Kidney (tissue), 14 donors: ENCODE measurements around the gene ZNF219. TPM values are rescaled to one million over a fixed set of nuclear protein-coding genes. Genes with fewer than 3 reads are reported as not detected.

Experiments used
- DNase-seq, 5 donors: peaks; one replicate each; pipeline ENCODE4 v3.0.0-alpha.2; 2013 to 2020
- FAIRE-seq: peaks from 2 replicates; lab custom pipeline; 2012; peaks lifted over from hg19 to GRCh38; lab: Jason Lieb, UNC
- H3K27ac ChIP-seq, 2 donors: one replicate each; pipeline ENCODE4 v1.7.0; 2013; ENCODE audit warnings: low read depth in 2 of 2, low read length in 2 of 2, inconsistent platforms in 1 of 2
- H3K27me3 ChIP-seq: one replicate; pipeline ENCODE4 v1.7.1; 2013; ENCODE audit warnings: low read length, inconsistent platforms; ENCODE audit not compliant: control insufficient read depth, insufficient read depth
- H3K36me3 ChIP-seq, 3 donors: one replicate each; pipeline versions ENCODE4 v1.7.0 to v1.7.1; 2013; ENCODE audit warnings: low read length in 3 of 3, control low read depth in 1 of 3, inconsistent platforms in 1 of 3; ENCODE audit not compliant: insufficient read depth in 3 of 3, control insufficient read depth in 2 of 3
- H3K4me1 ChIP-seq, 3 donors: one replicate each; pipeline versions ENCODE4 v1.7.0 to v1.7.1; 2013; ENCODE audit warnings: low read length in 3 of 3, inconsistent platforms in 1 of 3, low read depth in 1 of 3; ENCODE audit not compliant: control insufficient read depth in 2 of 3, insufficient read depth in 2 of 3
- H3K4me3 ChIP-seq, 3 donors: one replicate each; pipeline versions ENCODE4 v1.7.0 to v1.8.1; 2013; ENCODE audit warnings: low read length in 3 of 3, control low read depth in 1 of 3, inconsistent platforms in 1 of 3
- H3K9ac ChIP-seq, 3 donors: one replicate each; pipeline versions ENCODE4 v1.7.0 to v1.7.1; 2013; ENCODE audit warnings: low read length in 3 of 3, control low read depth in 1 of 3, inconsistent platforms in 1 of 3
- H3K9me3 ChIP-seq, 3 donors: one replicate each; pipeline versions ENCODE4 v1.7.0 to v1.7.1; 2013; ENCODE audit warnings: low read length in 3 of 3, control low read depth in 1 of 3, inconsistent platforms in 1 of 3; ENCODE audit not compliant: control insufficient read depth in 2 of 3, insufficient read depth in 1 of 3
- CTCF ChIP-seq: IDR thresholded peaks from 3 replicates; pipeline ENCODE4 v1.5.1; 2012; ENCODE audit warnings: mild to moderate bottlenecking, moderate library complexity, borderline replicate concordance; ENCODE audit not compliant: insufficient read depth; ENCODE audit errors: extremely low read depth
- intact Hi-C: fragments of 100-400 bp; cut with DNase I; formaldehyde crosslinking; loops from one replicate; pipeline ENCODE4 v1.11.1; 2022
- polyA plus RNA-seq: library from polyadenylated mRNA; stranded (reverse); fragments of 350-450 nt; fragmentation: Illumina TruSeq; extraction: RNeasy Lipid Tissue Mini Kit (QIAGEN cat#74804); gene quantifications from one replicate; pipeline ENCODE4 v1.2.3, GENCODE V29; 2014; ENCODE audit warnings: low read depth, low replicate concordance; ENCODE audit not compliant: insufficient read depth
- total RNA-seq: library from RNA; stranded (reverse); fragmentation: NEBNext Ultra II Directional; extraction: Animal tissue kit (Norgen Biotek cat#: 25700); gene quantifications from one replicate; pipeline ENCODE4 v1.2.1, GENCODE V29; 2021
- donor health status: control.
- donor health status: control.
- donor health status: control.
- donor health status: control.
- donor health status: control.
- donor health status: DM: yes; HTN: yes; CAD: no.
- donor health status: Normal renal cell carcinoma (clear cell type).

Gene ZNF219
- total and polyA plus RNA-seq, 2 donors from 2014 or later: 12.6 to 24.6 TPM

- intact Hi-C loops: no loop called here
- Histone ChIP-seq H3K4me1 (peaks cover 4 to 17% (median 5%) of the 10 kb centered on the region in 3 donors), H3K4me3 (no peak overlapping the region), H3K9ac (no peak overlapping the region), H3K27me3 (no peaks in the 10 kb centered on the region), H3K36me3 (no peaks in the 10 kb centered on the region), H3K27ac (no peak overlapping the region), H3K9me3 (no peaks in the 10 kb centered on the region)
- FAIRE-seq: no peak
- TF ChIP-seq CTCF: no peak
- no peak for DNase-seq
Observed at GRCh38 chr14:21058903-21059302, 39.6 kb downstream of the ZNF219 start.

- peaks cover under 1 to 21% (median 5%) of the 10 kb centered on the region in 3 donors for H3K4me1 ChIP-seq
- TF ChIP-seq CTCF: no peak
- intact Hi-C loops: no loop called here
- DNase-seq (no peak), FAIRE-seq (no peak)
- no peak within 1 kb of the TSS for H3K4me3 ChIP-seq
- H3K9me3 ChIP-seq: no peaks in the 10 kb centered on the region
- no peaks in the 10 kb centered on the region for H3K36me3 ChIP-seq
- no peaks in the 10 kb centered on the region for H3K27me3 ChIP-seq
- no peak within 1 kb of the TSS for H3K27ac ChIP-seq
- H3K9ac ChIP-seq: no peak within 1 kb of the TSS
Observed at GRCh38 chr14:21057803-21058675, 40.4 kb downstream of the ZNF219 start, which contains the start of gene RNASE8. RNASE8 (plus strand) TSS chr14:21057822; CDS start chr14:21057893, 71 bp downstream.

- intact Hi-C loops: no loop called here
- no peak for TF ChIP-seq CTCF
- Histone ChIP-seq H3K27me3 (no peaks in the 10 kb centered on the region), H3K4me1 (peaks cover 0 to 21% (median 5%) of the 10 kb centered on the region in 3 donors), H3K4me3 (no peak overlapping the region), H3K9ac (no peak overlapping the region), H3K27ac (no peak overlapping the region), H3K36me3 (no peaks in the 10 kb centered on the region), H3K9me3 (no peaks in the 10 kb centered on the region)
- FAIRE-seq (no peak), DNase-seq (no peak)
Observed at GRCh38 chr14:21056520-21057163, 41.8 kb downstream of the ZNF219 start.
